ENCODE data around the gene ZNF821.

GRCh38 chr16:71894229-71894920, 10.4 kb upstream of the ZNF821 start:
- 0 out of 2 replicates have a peak, but pooled peaks have one; percentile 13 for TF ChIP-seq CTCF (conservative IDR thresholded peaks at IDR 0.05; ENCODE audit: low read depth, low read length)
- TF ChIP-seq EZH2 (IDR thresholded peaks at IDR 0.05; ENCODE audit: low read length, unreplicated experiment), result no peak
